HG03460 (cell line): ENCODE results near the gene HMGCS2.

ENCODE experiments used
- ATAC-seq: cut with Tn5 transposase; IDR thresholded peaks from one replicate; pipeline ENCODE4 v1.9.1; 2021; ENCODE audit not compliant: unreplicated experiment

The HMGCS2 gene

GRCh38 chr1:119768778-119769177 lies at the start of gene HMGCS2:
TSS of gene HMGCS2 (minus strand) at chr1:119768905. CDS start at chr1:119768844, 61 bp downstream.
- no peak for ATAC-seq

DNA sequence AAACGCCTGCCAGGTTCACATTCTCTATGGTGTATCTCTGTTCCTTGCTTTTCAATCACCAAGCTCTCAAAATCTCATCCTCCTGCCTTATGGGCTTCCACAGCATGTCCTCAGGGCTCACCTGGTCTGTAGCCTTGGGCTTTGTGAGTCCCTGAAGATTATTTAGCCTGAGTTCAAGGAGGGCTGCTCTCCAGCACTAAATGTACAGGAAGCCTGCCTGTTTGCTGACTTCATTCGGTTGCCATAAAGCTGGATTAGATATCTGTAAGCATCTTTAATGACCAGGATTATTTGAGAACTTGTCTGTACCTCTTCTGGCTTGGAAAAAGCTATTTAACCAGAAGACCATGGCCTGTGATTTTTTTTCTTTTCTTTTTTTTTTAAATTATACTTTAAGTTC lies 49.5 kb upstream of the HMGCS2 start:
- ATAC-seq, result no peak

DNA sequence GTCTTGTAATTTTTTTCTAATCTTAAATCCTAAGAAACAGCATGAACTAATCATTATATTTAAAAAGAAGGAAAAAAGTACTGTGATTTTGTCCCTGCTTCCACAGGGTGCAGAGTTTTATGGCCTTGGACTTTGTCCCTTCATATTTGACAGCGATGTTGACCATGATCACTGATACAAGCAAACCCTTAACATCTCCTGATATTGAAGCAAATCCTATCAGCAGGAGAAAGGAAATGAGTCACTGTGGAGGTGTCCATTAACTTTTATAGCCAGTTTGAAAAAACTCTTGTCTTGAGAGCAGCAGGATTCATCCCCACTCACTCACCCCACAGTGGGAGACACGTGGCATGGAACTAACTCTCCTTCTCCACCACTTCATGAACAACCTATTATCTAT lies 47.7 kb upstream of the HMGCS2 start:
- ATAC-seq, result no peak

DNA sequence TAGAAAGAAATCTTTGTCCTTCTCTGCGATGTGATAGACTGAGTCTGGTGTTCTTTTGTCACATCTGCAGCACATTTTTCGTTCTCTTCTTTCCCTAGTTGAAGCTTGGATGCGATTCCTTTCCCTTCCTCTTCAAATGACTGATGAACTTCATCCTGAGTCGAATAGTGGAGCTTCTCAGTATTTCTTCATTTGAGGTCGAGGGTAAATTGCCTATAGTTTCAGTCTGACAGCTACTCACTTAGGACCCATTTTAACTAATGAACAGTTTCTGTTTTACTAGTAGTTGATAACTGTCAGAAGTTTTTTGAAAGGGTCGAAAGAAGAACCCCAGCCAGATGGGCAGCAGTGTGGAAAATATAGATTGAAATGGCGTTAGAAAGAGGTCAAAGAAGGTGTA lies 47.2 kb upstream of the HMGCS2 start:
- ATAC-seq, result no peak

DNA sequence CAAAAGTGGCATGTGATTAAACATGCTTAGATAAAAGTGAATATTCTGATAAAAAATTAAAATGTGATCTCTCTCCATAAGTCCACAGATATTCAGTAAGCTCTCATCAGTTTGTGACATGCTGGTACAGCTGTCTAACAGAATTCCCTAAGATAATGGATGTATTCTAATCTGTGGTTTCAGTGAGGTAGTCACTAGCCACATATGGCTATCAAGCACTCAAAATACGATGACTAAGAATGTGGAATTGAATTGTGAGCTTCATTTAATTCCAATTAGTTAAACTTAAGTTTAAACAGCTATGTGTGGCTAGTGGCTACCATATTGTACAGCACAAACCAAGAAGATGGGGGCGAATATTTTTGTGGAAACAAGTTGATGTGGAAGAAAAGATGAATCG lies 46.7 kb upstream of the HMGCS2 start:
- no peak for ATAC-seq

DNA sequence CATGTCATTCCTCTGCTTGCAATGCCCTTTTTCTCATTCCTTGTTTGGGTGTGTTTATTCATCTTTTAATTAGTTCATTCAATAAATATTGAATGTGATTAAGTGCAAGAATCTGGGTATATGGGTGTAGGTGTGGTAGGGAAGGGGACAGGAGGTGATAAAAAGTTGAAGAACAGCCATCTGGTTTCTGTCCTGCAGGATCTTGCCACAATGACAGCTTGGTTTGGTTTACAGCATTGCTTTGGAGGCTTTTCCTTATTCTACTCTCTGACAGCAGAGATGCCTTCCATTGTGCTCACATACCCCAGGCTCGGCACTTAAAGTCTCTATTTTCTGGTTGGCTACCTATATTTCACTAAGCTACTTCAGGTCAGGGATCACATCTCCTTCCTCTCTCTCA lies 45.6 kb upstream of the HMGCS2 start:
- no peak for ATAC-seq

GRCh38 chr1:119811985-119812557 lies 43.4 kb upstream of the HMGCS2 start:
- no peak for ATAC-seq

DNA sequence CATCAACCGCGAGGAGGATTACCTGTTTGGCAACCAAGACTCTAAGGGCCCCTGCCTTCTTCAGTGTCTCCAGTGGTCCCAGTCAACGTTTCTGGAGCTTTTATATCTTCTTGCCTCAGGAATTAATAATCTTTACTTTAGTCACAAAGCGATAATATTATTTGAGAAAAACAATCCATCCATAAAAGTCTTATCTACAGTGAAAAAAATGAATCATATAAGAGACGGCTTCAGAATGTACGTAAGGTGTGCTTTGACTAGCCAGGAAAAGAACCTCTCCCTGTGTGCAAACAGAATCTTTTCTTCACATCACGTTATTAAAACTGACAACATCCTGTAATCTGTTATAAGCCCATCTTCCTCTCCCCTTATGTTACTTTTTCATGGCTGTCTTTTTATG lies 42.7 kb upstream of the HMGCS2 start, which contains the start of gene REG4:
Gene REG4 (minus strand): TSS at position 74 of the 400 bp plus-strand sequence. CDS start 2,691 bp downstream, outside the sequence.
- no peak for ATAC-seq

DNA sequence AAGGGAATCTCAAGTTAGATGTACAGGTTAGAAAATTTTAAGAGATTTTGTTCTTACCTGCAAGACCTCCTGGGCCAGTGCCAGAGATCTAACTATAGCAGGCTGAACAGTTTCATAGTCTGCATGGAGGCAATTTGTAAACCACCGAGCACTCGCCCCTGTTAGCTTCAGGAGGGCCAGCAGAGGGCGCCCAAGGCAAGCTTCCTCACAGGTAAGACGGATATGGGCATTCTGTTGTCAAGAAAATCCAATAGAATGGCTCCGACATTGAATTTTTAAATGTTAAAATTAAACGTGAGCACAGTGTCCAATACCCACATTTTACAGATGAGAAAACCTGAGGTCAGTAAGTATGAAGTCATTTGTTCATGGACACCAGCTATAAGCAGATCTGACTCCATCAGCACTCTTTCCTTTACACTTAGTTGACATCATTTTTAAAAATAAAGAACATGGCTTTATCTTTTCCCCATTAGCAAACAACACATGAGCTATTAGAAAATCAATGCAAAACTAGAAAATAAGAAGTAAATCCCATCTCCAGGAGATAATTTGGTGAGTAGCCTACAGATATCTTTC lies 40.4 kb upstream of the HMGCS2 start:
- peak; percentile 73 for ATAC-seq

DNA sequence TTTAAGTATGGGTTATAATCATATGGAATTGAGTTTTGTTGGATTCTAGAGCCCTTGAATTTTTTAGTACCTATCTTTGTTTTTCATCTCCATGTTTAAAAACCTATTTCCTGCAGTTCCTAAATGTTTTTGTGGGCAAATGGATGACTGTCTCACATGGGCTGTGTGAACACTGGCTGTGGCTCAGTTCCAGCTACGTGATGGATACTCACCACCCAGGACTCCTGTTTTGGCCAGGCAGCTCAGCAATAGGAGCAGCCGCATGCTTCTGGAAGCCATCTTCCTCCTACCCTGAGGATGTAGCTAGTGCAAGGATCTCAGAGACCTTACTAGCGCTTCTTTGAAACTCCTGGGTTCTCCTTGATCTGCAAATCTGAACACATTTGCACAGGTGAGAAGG lies 39.8 kb upstream of the HMGCS2 start:
- ATAC-seq, result no peak

DNA sequence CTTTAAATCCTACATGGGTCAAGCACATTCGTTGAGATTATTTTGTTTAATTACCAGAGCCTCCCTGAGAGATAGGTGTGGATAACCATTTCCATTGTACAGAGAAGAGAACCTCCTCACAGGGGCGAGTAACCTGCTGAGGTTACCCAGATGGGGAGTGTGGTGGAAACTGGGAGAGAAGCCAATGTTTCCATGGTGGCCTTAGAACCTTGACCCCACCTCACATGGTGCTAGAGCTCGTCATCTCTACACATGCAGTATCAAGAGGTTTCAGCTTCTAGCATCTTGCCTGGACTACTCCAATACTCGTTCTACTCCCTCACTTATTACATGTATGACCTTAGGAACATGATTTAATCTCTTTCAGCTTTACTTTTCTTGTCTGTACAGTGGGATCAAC lies 37.8 kb upstream of the HMGCS2 start:
- ATAC-seq, result no peak

DNA sequence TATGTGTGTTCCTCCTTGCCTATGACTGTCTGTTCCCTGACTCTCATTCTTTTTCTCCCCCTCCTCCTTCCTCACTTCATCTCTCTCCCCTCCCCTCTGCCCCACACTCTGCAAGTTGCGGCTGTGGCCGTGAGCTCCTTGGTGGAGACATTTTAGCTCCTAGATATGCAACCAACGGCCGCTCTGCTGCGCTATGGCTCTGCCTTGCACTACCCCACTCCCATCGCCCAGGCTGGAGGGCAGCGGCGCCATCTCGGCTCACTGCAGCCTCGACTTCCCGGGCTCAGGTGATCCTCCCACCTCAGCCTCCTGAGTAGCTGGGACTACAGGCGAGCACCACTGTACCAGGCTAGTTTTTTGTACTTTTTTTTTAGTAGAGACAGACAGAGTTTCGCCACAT lies 37.0 kb upstream of the HMGCS2 start:
- no peak for ATAC-seq

- ATAC-seq, result no peak
Measured at GRCh38 chr1:119805247-119805646, 36.5 kb upstream of the HMGCS2 start.

GRCh38 chr1:119799599-119800177 lies 31.0 kb upstream of the HMGCS2 start:
- no peak for ATAC-seq

- no peak for ATAC-seq
Measured at GRCh38 chr1:119799003-119799402, 30.3 kb upstream of the HMGCS2 start.

DNA sequence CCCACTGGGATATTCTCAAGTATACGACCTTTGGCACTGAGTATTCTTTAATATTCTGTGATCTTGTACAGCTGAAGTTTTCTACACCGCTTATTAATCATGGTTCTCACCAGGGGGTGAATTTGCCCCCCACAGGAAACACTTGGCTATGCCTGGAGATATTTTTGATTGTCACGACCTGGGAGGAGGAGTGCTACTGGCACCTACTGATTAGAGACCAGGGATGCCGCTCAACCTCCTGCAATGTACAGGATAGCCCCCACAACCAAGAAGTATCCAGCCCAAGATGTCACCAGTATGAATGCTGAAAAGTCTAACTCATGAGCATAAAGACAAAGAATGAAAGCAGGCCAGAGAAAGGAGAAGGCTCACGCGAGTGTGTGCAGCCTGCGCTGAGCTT lies 28.9 kb upstream of the HMGCS2 start:
- ATAC-seq, result no peak

DNA sequence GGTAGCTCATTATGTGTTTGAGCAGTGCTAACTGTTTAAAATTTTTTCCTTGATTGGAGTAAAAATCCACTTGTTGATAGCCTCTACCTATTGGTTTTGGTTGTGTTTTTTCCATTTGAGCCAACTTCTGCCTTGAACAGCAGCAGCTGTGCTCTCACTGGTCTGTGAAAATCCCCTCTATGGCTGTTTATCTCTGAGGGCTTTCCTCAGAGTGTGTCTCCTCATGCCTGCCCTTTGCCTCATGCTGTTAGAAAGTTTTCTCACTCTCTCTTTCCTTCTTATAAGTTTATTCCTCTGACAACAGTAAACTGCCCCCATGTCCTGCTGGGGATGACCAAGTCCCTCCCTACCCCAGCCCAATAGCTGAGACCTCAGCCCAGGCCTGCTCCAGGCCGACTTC lies 28.5 kb upstream of the HMGCS2 start:
- no peak for ATAC-seq

GRCh38 chr1:119795261-119796200 lies 26.8 kb upstream of the HMGCS2 start:
- ATAC-seq, result no peak

DNA sequence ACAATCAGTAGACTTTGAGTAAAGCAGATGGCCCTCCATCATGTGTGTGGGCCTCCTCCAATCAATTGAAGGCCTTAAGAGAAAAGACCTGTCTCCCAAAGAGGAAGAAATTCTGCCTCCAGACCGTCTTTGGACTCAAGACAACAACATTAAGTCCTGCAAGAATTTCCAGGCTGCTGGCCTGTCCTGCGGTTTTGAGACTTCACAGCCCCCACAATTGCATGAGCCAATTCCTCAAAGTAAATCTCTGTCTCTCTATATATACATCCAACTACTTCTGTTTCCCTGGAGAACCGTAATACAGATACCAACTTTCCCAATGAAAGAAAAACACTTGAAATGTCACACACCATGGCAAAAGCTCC lies 26.2 kb upstream of the HMGCS2 start:
- no peak for ATAC-seq

- ATAC-seq, result no peak
Measured at GRCh38 chr1:119794230-119794875, 25.6 kb upstream of the HMGCS2 start.

GRCh38 chr1:119791377-119791776 lies 22.7 kb upstream of the HMGCS2 start:
- no peak for ATAC-seq
